A673 (cell line): Measurements from ENCODE around the gene LRTM1.

Experiments used
- CTCF ChIP-seq: fragments of 300-800, 200-600 bp; sonication (generic); conservative IDR thresholded peaks from 2 replicates; pipeline ENCODE4 v1.5.1; 2017; ENCODE audit warnings: low read depth, mild to moderate bottlenecking, antibody characterized with exemption, low read length, moderate library complexity, mixed read lengths
- EZH2 ChIP-seq: fragments of 200-600 bp; sonication (generic); IDR thresholded peaks from 2 replicates; pipeline ENCODE4 v1.6.1; 2017; ENCODE audit warnings: borderline replicate concordance, low read depth, mild to moderate bottlenecking, mixed read lengths, antibody characterized with exemption, low read length; ENCODE audit not compliant: poor library complexity, severe bottlenecking

- TF ChIP-seq CTCF (no peak), EZH2 (no peak)
Measured at GRCh38 chr3:54936561-54936960, 8.7 kb upstream of the LRTM1 start.
